Activated naive CD8-positive, alpha-beta T cell treated with anti-CD3 and anti-CD28 coated beads, Interleukin-2, amount 50 U/mL, for 16 hours (primary cell): Measurements from ENCODE around the gene DIAPH3.

Experiments used
- DNase-seq: peaks from one replicate; pipeline ENCODE4 v3.0.0-alpha.2; 2020; ENCODE audit warnings: low read depth, low spot score

DIAPH3 gene

DNA sequence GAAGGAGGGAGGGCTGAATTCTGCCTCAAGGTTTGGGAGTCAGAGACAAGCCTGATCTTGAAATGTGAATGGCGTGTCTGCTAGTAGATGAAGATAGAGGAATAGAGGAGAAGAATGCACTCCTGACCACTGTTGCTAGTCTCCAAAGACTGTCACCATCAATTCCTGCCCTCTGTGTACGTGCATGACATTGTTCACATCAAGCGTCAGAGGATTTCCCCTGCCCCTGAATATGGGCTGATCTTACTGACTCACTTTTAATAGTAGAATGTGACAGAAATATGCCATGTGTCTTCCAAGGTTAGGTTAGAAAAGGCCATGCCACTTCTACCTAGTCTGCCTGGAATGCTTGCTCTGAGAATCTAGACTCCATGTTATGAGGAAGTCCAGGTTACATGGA, 538.6 kb downstream of the DIAPH3 start:
- no peak for DNase-seq

DNA sequence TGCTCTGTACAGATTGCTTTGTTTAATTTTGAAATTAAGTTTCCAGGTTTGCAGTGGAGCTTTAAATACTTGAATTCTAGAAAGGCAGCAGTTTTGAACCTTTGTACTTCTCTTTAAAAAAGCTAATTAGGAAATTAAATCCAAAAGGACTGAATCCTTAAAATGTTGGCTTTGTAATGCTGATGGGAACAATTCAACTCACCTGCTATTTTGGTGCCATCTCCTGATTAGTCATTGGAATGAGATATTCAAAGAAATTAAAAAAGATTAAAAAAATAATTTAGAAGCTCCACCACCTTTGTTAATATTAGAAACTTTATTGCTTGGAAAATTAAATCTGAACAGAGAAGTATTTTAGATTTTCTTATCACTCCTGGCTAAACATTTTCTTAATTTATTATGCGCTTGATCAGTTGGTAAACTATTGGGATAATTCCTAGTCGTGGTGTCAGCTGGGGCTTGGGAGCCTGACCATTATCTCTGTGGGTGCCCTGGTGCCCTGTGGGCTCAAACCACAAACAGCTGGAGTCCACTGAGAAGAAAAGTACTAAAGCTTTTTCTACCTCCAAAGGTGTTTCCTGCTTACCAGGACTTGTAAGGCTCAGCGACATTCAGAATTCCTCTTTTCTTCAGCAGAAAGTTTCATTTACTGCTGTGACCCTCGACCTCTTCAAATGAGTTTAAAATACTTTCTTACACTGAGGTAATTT, 540.4 kb downstream of the DIAPH3 start:
- no peak for DNase-seq

DNA sequence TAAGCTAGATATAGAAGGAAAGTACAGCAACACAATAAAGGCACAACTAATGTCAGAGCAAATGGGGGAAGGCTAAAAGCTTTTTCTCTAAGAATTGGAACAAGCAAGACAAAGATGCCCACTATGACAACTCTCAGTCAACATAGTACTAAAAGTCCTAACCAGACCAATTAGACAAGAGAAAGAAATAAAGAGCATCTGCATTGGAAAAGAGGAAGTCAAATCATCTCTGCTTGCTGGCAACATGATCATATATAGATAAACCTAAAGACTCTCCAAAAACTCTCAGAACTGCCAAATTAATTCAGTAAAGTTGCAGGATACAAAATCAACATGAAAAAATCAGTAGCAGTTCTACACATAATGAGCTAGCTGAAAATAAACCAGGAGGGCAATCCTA, 542.0 kb downstream of the DIAPH3 start:
- DNase-seq, result no peak
